Left cardiac atrium (tissue), 4 donors: ENCODE results near the gene ANKRD23. TPM values are rescaled to one million over a fixed set of nuclear protein-coding genes. Genes with fewer than 3 reads are reported as not detected.

Source experiments
- ATAC-seq, 2 donors: fragments of 200-7000 bp; cut with Tn5 transposase; one replicate each; pipeline ENCODE4 v1.9.1; 2020; ENCODE audit warnings: mild to moderate bottlenecking in 2 of 2, moderate library complexity in 2 of 2
- DNase-seq: peaks from one replicate; pipeline ENCODE4 v3.0.0-alpha.2; 2020
- intact Hi-C, 2 donors: fragments of 100-400 bp; cut with DNase I; formaldehyde crosslinking; loops; one replicate each; pipeline versions ENCODE4 v1.14.1 to v1.15.1; 2022 to 2023
- total RNA-seq, 2 donors: library from RNA; stranded (reverse); fragmentation: NEBNext Ultra II Directional; extraction: Animal tissue kit (Norgen Biotek cat#: 25700); gene quantifications; one replicate each; pipeline ENCODE4 v1.2.1, GENCODE V29; 2021
- donor health status: DM: no; HTN: yes; CAD: no.
- donor health status: DM: no; HTN: yes; CAD: no; lungs with severe emphysema.
- donor health status: DM: yes; HTN: yes; CAD: no.
- donor health status: Dilated cardiomyopathy.

ANKRD23 gene
- total RNA-seq, 2 donors from 2014 or later = 18.4 to 24.7 TPM

DNA sequence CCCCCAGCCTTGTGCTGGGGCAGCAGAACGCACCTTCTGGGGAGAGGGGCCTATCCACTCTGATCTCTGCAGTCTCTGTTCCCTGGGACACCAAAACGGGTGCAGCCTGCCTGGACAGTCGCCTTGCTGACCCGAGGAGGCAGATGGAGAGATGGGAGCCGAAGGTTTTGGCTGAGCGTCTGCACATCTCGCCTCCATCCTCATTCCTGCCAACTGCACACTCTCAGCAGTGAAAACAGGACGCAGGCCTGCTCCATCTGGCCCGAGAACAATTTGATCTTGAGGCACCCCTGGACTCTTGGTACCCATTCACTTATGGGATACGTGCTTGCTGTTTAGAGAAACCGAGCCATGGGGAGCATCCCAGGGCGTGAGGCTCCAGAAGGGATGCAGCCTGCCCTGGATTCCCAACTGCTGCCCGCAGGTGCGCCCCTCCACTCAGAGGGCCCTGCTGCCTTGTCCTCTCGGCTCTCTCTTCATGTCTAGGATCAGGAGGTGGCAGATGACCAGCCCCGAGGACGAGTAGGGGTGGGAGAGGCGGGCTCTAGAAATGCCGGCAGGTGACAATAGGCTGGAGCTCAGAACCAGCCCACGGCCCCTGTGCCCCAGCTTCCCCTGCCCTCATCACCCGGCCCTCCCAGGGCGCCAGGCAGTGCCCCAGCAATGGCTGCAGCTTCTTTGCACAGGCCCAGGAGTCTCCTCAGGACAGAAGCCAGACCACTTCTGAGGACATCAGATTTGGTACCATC lies 35.1 kb upstream of the ANKRD23 start:
- intact Hi-C loops = no loop called here
- DNase-seq (no peak), ATAC-seq (no peak)

DNA sequence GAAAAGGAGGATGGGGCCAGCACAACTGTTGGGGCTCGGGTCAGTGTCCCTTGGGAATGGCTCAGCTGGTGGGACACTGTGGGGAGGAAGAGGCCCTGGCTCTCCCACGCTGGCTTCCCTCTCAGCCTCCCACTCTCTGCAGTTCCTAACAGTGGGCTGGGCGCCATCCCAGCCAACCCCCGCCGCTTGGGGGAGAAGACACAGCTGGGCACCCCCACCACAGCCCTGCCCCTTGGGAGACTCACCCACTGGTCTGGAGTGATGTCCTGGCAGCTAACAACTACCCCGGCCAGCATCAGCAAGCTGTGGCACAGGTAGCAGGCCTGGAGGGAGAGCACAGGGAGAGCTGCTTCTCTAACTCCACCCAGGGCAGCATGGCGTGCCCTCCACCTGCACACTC lies 34.4 kb upstream of the ANKRD23 start:
- intact Hi-C loops = no loop called here
- no peak for DNase-seq
- ATAC-seq = no peak

GRCh38 chr2:96877631-96878092 lies 33.8 kb upstream of the ANKRD23 start:
- ATAC-seq = no peak
- intact Hi-C loops = no loop called here

DNA sequence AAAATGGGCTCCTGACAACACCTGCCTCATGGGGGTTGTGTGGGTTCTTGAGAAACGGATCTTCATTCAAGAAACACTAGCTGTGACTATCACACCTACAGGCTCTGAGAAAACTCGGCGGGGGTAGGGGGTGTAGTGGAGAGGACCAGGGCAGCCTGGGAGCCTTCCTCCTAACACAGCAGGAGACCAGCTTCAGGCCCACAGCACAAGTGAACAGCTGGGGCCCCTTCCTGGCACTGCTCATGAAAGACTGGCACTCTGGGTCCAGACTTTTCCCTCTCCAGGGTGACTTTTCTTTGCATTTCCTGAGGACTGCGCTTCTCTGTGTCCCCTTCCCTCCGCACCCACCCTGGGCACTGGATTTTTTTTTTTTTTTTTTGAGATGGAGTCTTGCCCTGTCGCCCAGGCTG lies 33.2 kb upstream of the ANKRD23 start:
- DNase-seq = no peak

More at GRCh38 chr2:96877631-96878092, 33.8 kb upstream of the ANKRD23 start:
- DNase-seq = no peak

GRCh38 chr2:96876269-96877041 lies 32.6 kb upstream of the ANKRD23 start:
- intact Hi-C loops = no loop called here
- no peak for DNase-seq
- no peak for ATAC-seq

More for the DNA sequence above, 33.2 kb upstream of the ANKRD23 start:
- no peak for ATAC-seq
- intact Hi-C loops = no loop called here

GRCh38 chr2:96875498-96876268 lies 31.9 kb upstream of the ANKRD23 start:
- intact Hi-C loops = no loop called here

GRCh38 chr2:96874198-96874831 lies 30.5 kb upstream of the ANKRD23 start:
- ATAC-seq (no peak), DNase-seq (no peak)

More at GRCh38 chr2:96875498-96876268, 31.9 kb upstream of the ANKRD23 start:
- DNase-seq (no peak), ATAC-seq (no peak)

DNA sequence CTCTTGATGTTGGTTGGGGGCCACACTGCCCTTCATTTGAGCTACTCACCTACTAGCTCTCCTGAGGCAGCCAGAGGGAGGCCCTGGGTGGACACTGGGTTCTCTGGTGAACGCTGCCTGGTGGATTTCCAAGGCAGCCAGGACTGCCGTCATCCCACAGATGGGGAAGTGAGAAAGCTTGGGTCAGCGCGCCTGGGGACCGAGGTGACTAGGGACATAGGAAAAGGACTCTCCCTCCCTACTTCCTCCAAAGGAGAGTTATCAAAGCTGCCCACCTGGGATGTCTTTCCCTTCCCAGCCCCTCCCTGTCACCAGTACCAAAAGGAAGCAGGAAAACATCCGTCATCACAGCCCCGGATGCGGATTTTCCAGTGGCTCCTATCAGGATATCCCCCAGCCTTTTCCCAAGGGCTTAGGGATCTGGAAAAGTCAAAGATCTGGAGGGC lies 29.9 kb upstream of the ANKRD23 start:
- DNase-seq (peak; percentile 82), ATAC-seq (peak in 1 of 2 donors; percentile 8)
- intact Hi-C loops = no loop called here

More at GRCh38 chr2:96874198-96874831, 30.5 kb upstream of the ANKRD23 start:
- intact Hi-C loops = no loop called here

GRCh38 chr2:96872591-96873349 lies 28.9 kb upstream of the ANKRD23 start:
- intact Hi-C loops = no loop called here
- DNase-seq (no peak), ATAC-seq (no peak)

DNA sequence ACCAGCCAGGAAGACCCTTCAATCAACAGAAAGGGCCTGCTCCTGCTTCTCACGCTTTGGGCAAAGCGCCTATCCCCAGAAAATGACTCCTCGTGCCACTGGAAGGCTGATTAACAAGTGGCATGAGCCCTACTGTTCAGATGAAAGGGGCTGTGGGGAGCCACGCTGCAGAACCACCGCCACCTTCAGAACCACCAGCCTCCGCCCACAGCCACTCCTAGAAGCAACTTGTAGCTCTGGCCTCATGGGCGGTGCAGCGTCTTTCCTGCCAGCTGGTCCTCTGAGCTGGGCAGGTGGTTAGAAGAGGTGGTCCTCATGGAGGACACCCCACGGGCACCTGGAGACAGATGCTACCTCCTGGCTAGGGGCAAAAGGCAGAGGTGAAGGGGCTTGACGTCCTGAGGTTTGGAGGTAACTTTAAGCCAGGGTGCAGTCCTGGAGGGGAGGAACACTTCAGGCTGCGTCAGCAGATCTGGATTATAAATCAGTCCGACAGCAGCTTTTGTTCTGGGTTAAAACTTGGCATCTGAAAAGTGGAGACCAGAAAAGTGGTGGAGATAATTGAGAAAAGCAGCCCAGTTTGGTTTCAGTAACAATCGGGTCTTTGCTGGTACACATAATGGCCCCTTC lies 26.9 kb upstream of the ANKRD23 start:
- DNase-seq = peak; percentile 61
- intact Hi-C loops = loop anchor here in 1 of 2 donors (2.0 kb wide), 1 partner anchor 42 kb away; no protein-coding TSS in a partner anchor
- no peak for ATAC-seq

GRCh38 chr2:96869822-96870625 lies 26.2 kb upstream of the ANKRD23 start, which contains the start of gene SEMA4C:
SEMA4C (minus strand) TSS chr2:96870080; CDS start chr2:96867886, 2,194 bp downstream.
- DNase-seq (peak; percentile 74), ATAC-seq (peak; percentile 47 to 60)
- intact Hi-C loops = loop anchor here in 1 of 2 donors (2.0 kb wide), 1 partner anchor 43 kb away; no protein-coding TSS in a partner anchor

GRCh38 chr2:96869281-96869821 lies 25.5 kb upstream of the ANKRD23 start:
- intact Hi-C loops = no loop called here
- ATAC-seq (peak; percentile 71 to 75), DNase-seq (peak; percentile 90)

- peak; percentile 72 to 80 for ATAC-seq
- intact Hi-C loops = no loop called here
Observed at GRCh38 chr2:96868555-96869280, 24.9 kb upstream of the ANKRD23 start.

DNA sequence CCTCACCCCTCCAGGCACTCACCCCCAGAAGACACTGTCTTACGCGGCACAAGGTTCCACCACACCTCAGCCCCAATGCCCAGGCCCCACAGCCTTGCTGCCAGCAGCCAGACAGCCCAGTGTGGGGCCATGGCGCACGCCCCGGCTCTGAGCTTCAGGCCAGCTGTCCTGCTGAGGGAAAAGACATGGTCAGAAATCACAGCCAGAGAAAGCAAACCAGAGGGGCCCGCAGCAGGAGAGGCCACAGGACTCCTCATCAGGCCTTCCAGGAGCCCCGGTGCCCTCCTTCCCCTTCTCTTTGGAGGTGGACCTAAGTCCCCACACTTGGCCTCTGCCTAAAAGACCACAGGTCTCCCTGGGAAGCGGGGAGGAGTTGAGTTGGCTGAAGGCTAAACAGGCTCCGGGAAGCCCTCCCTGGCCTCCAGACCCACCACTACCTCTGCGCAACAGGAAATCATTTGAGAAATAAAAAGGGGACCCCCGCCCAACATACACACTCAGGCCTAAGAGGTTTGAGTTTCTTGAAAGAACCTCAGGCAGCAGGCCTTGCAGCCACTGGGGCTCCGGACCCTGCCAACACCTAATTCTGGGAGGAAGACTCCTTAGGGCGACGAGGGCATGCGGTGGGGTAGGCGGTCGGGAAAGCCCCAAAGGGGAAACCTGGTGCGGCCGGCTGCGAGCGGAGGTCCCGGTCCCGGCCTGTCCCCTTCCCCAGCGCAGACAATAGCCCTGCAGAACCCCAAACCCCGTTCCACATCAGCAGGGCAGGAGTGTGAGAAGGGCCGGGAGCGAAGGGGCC lies 24.1 kb upstream of the ANKRD23 start:
- ATAC-seq = no peak
- intact Hi-C loops = no loop called here

More at GRCh38 chr2:96868555-96869280, 24.9 kb upstream of the ANKRD23 start:
- DNase-seq = peak; percentile 93

More for the DNA sequence above, 24.1 kb upstream of the ANKRD23 start:
- DNase-seq = no peak
